IMR-90 (cell line): Measurements from ENCODE around the gene GBE1. TPM values are rescaled to one million over a fixed set of nuclear protein-coding genes. Genes with fewer than 3 reads are reported as not detected.

Experiments
- ATAC-seq: fragments of 200-7000 bp; cut with Tn5 transposase; 2 replicates; pipeline ENCODE4 v1.9.1; 2020; ENCODE audit warnings: low read depth, mild to moderate bottlenecking, moderate library complexity
- BruUV-seq: library from RNA; stranded (reverse); fragments of 400-500 nt; replicated peaks from 2 replicates; lab custom pipeline; 2021; lab: Mats Ljungman, UMichigan
- CTCF ChIA-PET: fragments of 300-600 bp; formaldehyde crosslinking; extraction: SDS; loops from one replicate; lab custom pipeline; 2021; ENCODE audit warnings: antibody characterized with exemption; lab: Yijun Ruan, JAX
- POLR2A ChIA-PET: fragments of 300-600 bp; sonication (Branson Sonifier 250); formaldehyde crosslinking; loops from one replicate; lab custom pipeline; 2022; ENCODE audit warnings: antibody characterized with exemption; ENCODE audit not compliant: unreplicated experiment; lab: Charles Lee
- DNase-seq: peaks from one replicate; pipeline ENCODE4 v3.0.0; 2013
- H2AFZ ChIP-seq: replicated peaks from 2 replicates; pipeline ENCODE3; 2013; ENCODE audit warnings: low read length, mild to moderate bottlenecking; ENCODE audit not compliant: poor library complexity
- H2AK5ac ChIP-seq: 2 replicates; pipeline ENCODE4 v1.6.1; 2013; ENCODE audit warnings: low read depth, low read length, inconsistent platforms
- H2AK9ac ChIP-seq: replicated peaks from 2 replicates; pipeline ENCODE3; 2013; ENCODE audit warnings: mild to moderate bottlenecking, low read depth, low read length, moderate library complexity; ENCODE audit not compliant: poor library complexity
- H2BK120ac ChIP-seq: 2 replicates; pipeline ENCODE4 v1.6.1; 2013; ENCODE audit warnings: low read depth, low read length, inconsistent platforms
- H2BK15ac ChIP-seq: 3 replicates; pipeline ENCODE4 v1.6.1; 2013; ENCODE audit warnings: low read depth, low read length, inconsistent platforms
- H2BK20ac ChIP-seq: 2 replicates; pipeline ENCODE4 v1.6.1; 2013; ENCODE audit warnings: low read depth, mild to moderate bottlenecking, inconsistent platforms, low read length, moderate library complexity
- H2BK5ac ChIP-seq: 2 replicates; pipeline ENCODE4 v1.6.1; 2013; ENCODE audit warnings: mild to moderate bottlenecking, low read depth, low read length, inconsistent platforms; ENCODE audit not compliant: poor library complexity, severe bottlenecking
- H3K14ac ChIP-seq: replicated peaks from 2 replicates; pipeline ENCODE4 v1.6.1; 2013; ENCODE audit warnings: low read depth, low read length, inconsistent platforms
- H3K18ac ChIP-seq: 2 replicates; pipeline ENCODE4 v1.6.1; 2013; ENCODE audit warnings: low read depth, low read length, control low read depth
- H3K23ac ChIP-seq: 2 replicates; pipeline ENCODE4 v1.6.1; 2013; ENCODE audit warnings: low read depth, low read length, inconsistent platforms
- H3K27ac ChIP-seq: 2 replicates; pipeline ENCODE4 v1.5.1; 2013; ENCODE audit warnings: mild to moderate bottlenecking, control low read depth, low read length; ENCODE audit not compliant: insufficient read depth
- H3K27me3 ChIP-seq: 2 replicates; pipeline ENCODE4 v1.6.1; 2013; ENCODE audit warnings: low read length; ENCODE audit not compliant: control insufficient read depth, insufficient read depth
- H3K36me3 ChIP-seq: 2 replicates; pipeline ENCODE4 v1.6.1; 2013; ENCODE audit warnings: low read length, mixed read lengths; ENCODE audit not compliant: control insufficient read depth, insufficient read depth
- H3K4ac ChIP-seq: 2 replicates; pipeline ENCODE4 v1.6.1; 2013; ENCODE audit warnings: low read depth, low read length, inconsistent platforms
- H3K4me1 ChIP-seq: 2 replicates; pipeline ENCODE4 v1.6.1; 2013; ENCODE audit warnings: low read length, mixed read lengths; ENCODE audit not compliant: control insufficient read depth, insufficient read depth
- H3K4me2 ChIP-seq: 2 replicates; pipeline ENCODE4 v1.6.1; 2013; ENCODE audit warnings: low read depth, mild to moderate bottlenecking, control low read depth, low read length, moderate library complexity
- H3K4me3 ChIP-seq: 2 replicates; pipeline ENCODE4 v1.5.1; 2013; ENCODE audit warnings: low read depth, mild to moderate bottlenecking, control low read depth, low read length, moderate library complexity; ENCODE audit not compliant: insufficient read depth
- H3K56ac ChIP-seq: 2 replicates; pipeline ENCODE4 v1.6.1; 2013; ENCODE audit warnings: low read length, inconsistent platforms; ENCODE audit not compliant: insufficient read depth; ENCODE audit errors: extremely low read depth
- H3K79me1 ChIP-seq, 2 experiments: 2 replicates each; pipeline ENCODE4 v1.6.1; 2013; ENCODE audit warnings: low read length in 2 of 2, inconsistent platforms in 1 of 2, low read depth in 1 of 2
- H3K9ac ChIP-seq: 2 replicates; pipeline ENCODE4 v1.6.1; 2013; ENCODE audit warnings: low read depth, low read length, control low read depth
- H3K9me1 ChIP-seq: 2 replicates; pipeline ENCODE4 v1.6.1; 2013; ENCODE audit warnings: low read length, inconsistent platforms; ENCODE audit not compliant: insufficient read depth
- H3K9me3 ChIP-seq: 2 replicates; pipeline ENCODE4 v1.6.1; 2013; ENCODE audit warnings: low read length; ENCODE audit not compliant: control insufficient read depth, insufficient read depth
- H4K20me1 ChIP-seq: 2 replicates; pipeline ENCODE4 v1.6.1; 2013; ENCODE audit warnings: low read length, inconsistent platforms; ENCODE audit not compliant: insufficient read depth
- H4K5ac ChIP-seq: 2 replicates; pipeline ENCODE4 v1.6.1; 2013; ENCODE audit warnings: mild to moderate bottlenecking, low read depth, low read length, control low read depth
- H4K8ac ChIP-seq, 2 experiments: 2 replicates each; pipeline ENCODE4 v1.6.1; 2013; ENCODE audit warnings: low read depth in 2 of 2, low read length in 2 of 2, control low read depth in 1 of 2, inconsistent platforms in 1 of 2
- H4K91ac ChIP-seq: 2 replicates; pipeline ENCODE4 v1.6.1; 2013; ENCODE audit warnings: low read depth, low read length, inconsistent platforms; ENCODE audit not compliant: insufficient read depth
- BHLHE40 ChIP-seq: fragments of 150-350 bp; IDR thresholded peaks from 2 replicates; pipeline ENCODE4 v1.6.1; 2016; ENCODE audit warnings: mild to moderate bottlenecking, low read depth, low read length
- CEBPB ChIP-seq: IDR thresholded peaks from 2 replicates; pipeline ENCODE4 v1.6.1; 2012; ENCODE audit warnings: low read depth, low read length, improper control_type of control experiment
- CHD1 ChIP-seq: IDR thresholded peaks from 2 replicates; pipeline ENCODE4 v1.6.1; 2012; ENCODE audit warnings: low read depth, low read length, improper control_type of control experiment
- CTCF ChIP-seq: conservative IDR thresholded peaks from 2 replicates; pipeline ENCODE4 v1.5.1; 2012; ENCODE audit warnings: mild to moderate bottlenecking, low read depth, low read length, improper control_type of control experiment
- ELK1 ChIP-seq: fragments of 150-350 bp; IDR thresholded peaks from 2 replicates; pipeline ENCODE4 v1.6.1; 2016; ENCODE audit warnings: low read depth, mild to moderate bottlenecking, low read length, moderate library complexity, borderline replicate concordance
- FOS ChIP-seq: fragments of 150-350 bp; IDR thresholded peaks from 2 replicates; pipeline ENCODE4 v1.6.1; 2016; ENCODE audit warnings: low read depth, low read length
- MAFK ChIP-seq: IDR thresholded peaks from 2 replicates; pipeline ENCODE4 v1.6.1; 2012; ENCODE audit warnings: low read depth, low read length, improper control_type of control experiment
- MAZ ChIP-seq: IDR thresholded peaks from 2 replicates; pipeline ENCODE4 v1.6.1; 2012; ENCODE audit warnings: low read depth, mild to moderate bottlenecking, low read length, improper control_type of control experiment, moderate library complexity, borderline replicate concordance
- MXI1 ChIP-seq: IDR thresholded peaks from 2 replicates; pipeline ENCODE4 v1.6.1; 2012; ENCODE audit warnings: low read depth, mild to moderate bottlenecking, low read length, moderate library complexity, borderline replicate concordance
- NFE2L2 ChIP-seq: fragments of 150-350 bp; IDR thresholded peaks from 2 replicates; pipeline ENCODE4 v1.6.1; 2016; ENCODE audit warnings: low read depth, mild to moderate bottlenecking, low read length
- POLR2A ChIP-seq: IDR thresholded peaks from 2 replicates; pipeline ENCODE4 v1.6.1; 2012; ENCODE audit warnings: mild to moderate bottlenecking, low read depth, low read length
- RAD21 ChIP-seq: IDR thresholded peaks from 2 replicates; pipeline ENCODE4 v1.6.1; 2012; ENCODE audit warnings: low read length, improper control_type of control experiment
- RCOR1 ChIP-seq: IDR thresholded peaks from 2 replicates; pipeline ENCODE4 v1.6.1; 2012; ENCODE audit warnings: mild to moderate bottlenecking, low read length, improper control_type of control experiment; ENCODE audit not compliant: insufficient replicate concordance
- RFX5 ChIP-seq: IDR thresholded peaks from 2 replicates; pipeline ENCODE4 v1.8.0; 2012; ENCODE audit warnings: low read depth, mild to moderate bottlenecking, low read length, moderate library complexity
- SMC3 ChIP-seq: fragments of 150-350 bp; IDR thresholded peaks from 2 replicates; pipeline ENCODE4 v1.6.1; 2016; ENCODE audit warnings: low read depth, mild to moderate bottlenecking, antibody characterized with exemption, low read length, moderate library complexity
- WGBS, 2 experiments: methylation state at CpG; one replicate each; pipeline versions ENCODE4 v1.1.5 to v1.1.7; 2013; ENCODE audit warnings: missing lambda C conversion rate in 2 of 2; ENCODE audit not compliant: insufficient read length in 1 of 2; ENCODE audit errors: extremely low coverage in 2 of 2; 5-methylcytosine and 5-hydroxymethylcytosine counted together
- dilution Hi-C: fragments of 300-500 bp; cut with HindIII; formaldehyde crosslinking; loops from one replicate; pipeline ENCODE4 v1.14.3; 2018; ENCODE audit warnings: low sequenced_read_pairs; ENCODE audit not compliant: unreplicated experiment
- in situ Hi-C: fragments of 300-500 bp; cut with MboI; formaldehyde crosslinking; loops from 3 replicates; pipeline ENCODE4 v1.14.3; 2019; ENCODE audit warnings: low sequenced_read_pairs, inconsistent platforms, mixed read lengths
- intact Hi-C: fragments of 100-400 bp; cut with micrococcal nuclease; formaldehyde crosslinking; loops from 2 replicates; pipeline ENCODE4 v1.10.0; 2022
- polyA plus RNA-seq, 3 experiments: library from polyadenylated mRNA; depleted of rRNA; stranded (reverse); fragments of >200 nt; gene quantifications; 2 replicates each; pipeline ENCODE4 v1.2.3, GENCODE V29; 2012; ENCODE audit warnings: low replicate concordance in 1 of 3
- total RNA-seq: library from RNA; depleted of rRNA; stranded (reverse); fragments of >200 nt; gene quantifications from 2 replicates; pipeline ENCODE4 v1.2.3, GENCODE V29; 2012
- TF ChIP-seq, protein P1 (sequence below): fragments of 150-350 bp; IDR thresholded peaks from 2 replicates; pipeline ENCODE4 v1.6.1; 2017; ENCODE audit warnings: mild to moderate bottlenecking, antibody characterized with exemption, low read length, low read depth

GBE1 gene
- total and polyA plus RNA-seq, 2 of the 4 experiments (the other 2 are of a cell fraction) = 36.7 to 90.3 TPM

DNA sequence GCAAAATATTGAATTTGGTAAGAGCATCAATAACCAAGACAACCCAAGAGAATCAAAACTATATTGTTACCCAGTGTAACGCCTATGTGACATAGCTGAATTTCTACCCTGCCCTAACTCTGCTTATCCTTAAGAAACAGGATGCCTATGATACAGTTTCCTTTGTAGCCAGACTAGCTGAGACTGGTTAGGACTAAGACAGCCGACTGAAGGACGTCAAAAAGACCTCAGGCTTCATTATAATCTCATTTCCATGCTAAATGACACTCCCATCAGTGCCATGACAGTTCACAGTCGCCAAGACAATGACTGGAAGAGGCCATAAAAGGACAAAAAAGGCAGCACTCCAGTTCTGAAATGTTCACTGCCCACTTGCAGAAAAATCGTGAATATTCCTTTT, 66.8 kb downstream of the GBE1 start:
- H3K14ac ChIP-seq = no peak overlapping the region
- H4K91ac ChIP-seq = no peak overlapping the region
- H3K18ac ChIP-seq = no peak overlapping the region; the same call in 1 of the 2 replicates
- H3K4ac ChIP-seq = no peak overlapping the region
- H3K4me1 ChIP-seq = no peaks in the 10 kb centered on the region; the same call in 1 of the 2 replicates
- H3K9me3 ChIP-seq = no peaks in the 10 kb centered on the region
- H2BK15ac ChIP-seq = no peak overlapping the region
- H2AK5ac ChIP-seq = no peak overlapping the region
- no peaks in the 10 kb centered on the region for H3K27me3 ChIP-seq
- intact Hi-C loops = no loop called here
- peak overlapping the region; percentile 45 for H2BK5ac ChIP-seq
- dilution Hi-C loops = no loop called here
- no peaks in the 10 kb centered on the region for H4K20me1 ChIP-seq
- 90% methylated on average over 4 of the region's 5 CpGs; no CpG with 5 or more reads in 1 of the 2 experiments for WGBS, 2 experiments
- TF ChIP-seq CEBPB = no peak
- no peak for TF ChIP-seq MXI1
- no peak for TF ChIP-seq RFX5
- TF ChIP-seq, protein P1, sequence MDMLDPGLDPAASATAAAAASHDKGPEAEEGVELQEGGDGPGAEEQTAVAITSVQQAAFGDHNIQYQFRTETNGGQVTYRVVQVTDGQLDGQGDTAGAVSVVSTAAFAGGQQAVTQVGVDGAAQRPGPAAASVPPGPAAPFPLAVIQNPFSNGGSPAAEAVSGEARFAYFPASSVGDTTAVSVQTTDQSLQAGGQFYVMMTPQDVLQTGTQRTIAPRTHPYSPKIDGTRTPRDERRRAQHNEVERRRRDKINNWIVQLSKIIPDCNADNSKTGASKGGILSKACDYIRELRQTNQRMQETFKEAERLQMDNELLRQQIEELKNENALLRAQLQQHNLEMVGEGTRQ = no peak
- no peak for TF ChIP-seq CHD1
- no peak for TF ChIP-seq MAFK
- TF ChIP-seq BHLHE40 = no peak
- no peak for TF ChIP-seq NFE2L2
- TF ChIP-seq ELK1 = no peak
- no peak for TF ChIP-seq RCOR1
- TF ChIP-seq POLR2A = no peak
- no peak for TF ChIP-seq MAZ
- TF ChIP-seq SMC3 = no peak
- no peak for TF ChIP-seq RAD21
- no peak for TF ChIP-seq FOS
- no peak for TF ChIP-seq CTCF
- 0 out of 2 replicates have a peak overlapping the region, but pooled peaks have one; percentile 40 for H3K23ac ChIP-seq
- no peak overlapping the region for H3K4me3 ChIP-seq
- no peak overlapping the region for H4K8ac ChIP-seq
- ChIA-PET POLR2A (no interaction called here), CTCF (interaction anchor here (0.6 kb wide), 1 partner anchor 26 kb away, joined by 3 read pairs; no protein-coding TSS in a partner anchor)
- no peak overlapping the region for H2AFZ ChIP-seq
- H3K79me1 ChIP-seq = peaks cover 33 to 37% of the 10 kb centered on the region in 2 experiments
- H2BK120ac ChIP-seq = no peak overlapping the region
- H4K5ac ChIP-seq = no peak overlapping the region
- no TSS peak for BruUV-seq
- no peak overlapping the region for H2AK9ac ChIP-seq
- no peak overlapping the region for H3K27ac ChIP-seq
- no peak for ATAC-seq
- H2BK20ac ChIP-seq = no peak overlapping the region
- H3K9ac ChIP-seq = no peak overlapping the region
- in situ Hi-C loops = no loop called here
- no peaks in the 10 kb centered on the region; the same call in 1 of the 2 replicates for H3K9me1 ChIP-seq
- no peak overlapping the region; the same call in 1 of the 2 replicates for H3K4me2 ChIP-seq
- peaks cover 6% of the 10 kb centered on the region for H3K36me3 ChIP-seq
- no peak for DNase-seq
- no peak overlapping the region for H3K56ac ChIP-seq
